NT2/D1 (cell line): Measurements from ENCODE around the gene EIF4G3.
"Not testable (repeated sequence)": the region's sequence is repeated elsewhere in the genome, so short reads cannot be mapped to it uniquely, and the experiment has no call there.

Experiments
- DNase-seq: peaks from one replicate; pipeline ENCODE4 v3.0.0-alpha.2; 2011; ENCODE audit warnings: low read depth, low spot score
- H3K27me3 ChIP-seq: 2 replicates; pipeline ENCODE4 v1.6.0; 2011; ENCODE audit warnings: mild to moderate bottlenecking; ENCODE audit not compliant: insufficient read length, insufficient read depth
- H3K36me3 ChIP-seq: 2 replicates; pipeline ENCODE4 v1.6.1; 2011; ENCODE audit warnings: mild to moderate bottlenecking, low read length, mixed read lengths; ENCODE audit not compliant: insufficient read depth, insufficient read length
- H3K4me1 ChIP-seq: 2 replicates; pipeline ENCODE4 v1.5.1; 2011; ENCODE audit not compliant: insufficient read depth, insufficient read length
- H3K4me3 ChIP-seq: 2 replicates; pipeline ENCODE4 v1.5.1; 2011; ENCODE audit warnings: low read depth; ENCODE audit not compliant: insufficient read length
- H3K9ac ChIP-seq: 2 replicates; pipeline ENCODE4 v1.6.0; 2011; ENCODE audit warnings: low read depth; ENCODE audit not compliant: insufficient read length
- H3K9me3 ChIP-seq: 2 replicates; pipeline ENCODE4 v1.5.1; 2011; ENCODE audit warnings: mild to moderate bottlenecking, low read length; ENCODE audit not compliant: insufficient read depth
- SUZ12 ChIP-seq: IDR thresholded peaks from 2 replicates; pipeline ENCODE4 v1.6.1; 2011; ENCODE audit not compliant: insufficient read length, insufficient read depth; ENCODE audit errors: extremely low read depth
- YY1 ChIP-seq: IDR thresholded peaks from 2 replicates; pipeline ENCODE4 v1.6.1; 2011; ENCODE audit not compliant: insufficient read length, insufficient read depth
- ZNF274 ChIP-seq: IDR thresholded peaks from 2 replicates; pipeline ENCODE4 v1.6.1; 2011; ENCODE audit warnings: mild to moderate bottlenecking, low read depth, low read length

EIF4G3 gene

GRCh38 chr1:21200767-21201166, 24.1 kb upstream of the EIF4G3 start:
- no peaks in the 10 kb centered on the region for H3K4me1 ChIP-seq
- TF ChIP-seq SUZ12 (no peak), ZNF274 (no peak), YY1 (no peak)

GRCh38 chr1:21198929-21199328, 22.2 kb upstream of the EIF4G3 start:
- H3K9me3 ChIP-seq: no peaks in the 10 kb centered on the region
- TF ChIP-seq YY1 (no peak), ZNF274 (no peak), SUZ12 (no peak)
- no peaks in the 10 kb centered on the region for H3K36me3 ChIP-seq
- H3K4me3 ChIP-seq: no peak overlapping the region
- peaks cover 4% of the 10 kb centered on the region for H3K27me3 ChIP-seq
- H3K9ac ChIP-seq: no peak overlapping the region
- no peaks in the 10 kb centered on the region for H3K4me1 ChIP-seq
- DNase-seq: no peak

More at GRCh38 chr1:21200767-21201166, 24.1 kb upstream of the EIF4G3 start:
- DNase-seq: no peak
- H3K9me3 ChIP-seq: no peaks in the 10 kb centered on the region
- no peaks in the 10 kb centered on the region for H3K36me3 ChIP-seq
- H3K9ac ChIP-seq: no peak overlapping the region
- no peak overlapping the region for H3K4me3 ChIP-seq
- no peaks in the 10 kb centered on the region for H3K27me3 ChIP-seq

DNA sequence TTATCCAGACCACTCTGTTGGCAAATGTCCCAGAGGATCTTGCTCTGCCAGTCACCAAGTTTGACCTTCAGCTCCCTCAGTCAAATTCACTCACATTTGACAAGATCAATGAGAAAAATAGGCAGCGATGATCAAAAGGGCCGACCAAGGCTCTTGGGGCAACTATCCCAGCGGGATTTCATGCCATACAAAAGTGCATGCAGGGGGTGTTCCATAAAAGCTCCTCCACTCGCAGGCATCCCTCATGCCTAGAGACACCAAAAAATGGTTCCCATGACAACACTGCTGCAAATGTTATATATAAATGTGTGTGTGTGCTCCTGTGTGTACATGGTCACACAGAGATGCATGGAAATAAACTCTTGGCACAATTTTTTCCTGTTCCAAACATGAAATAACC, 16.2 kb upstream of the EIF4G3 start:
- Histone ChIP-seq H3K9ac (no peak overlapping the region), H3K4me3 (no peak overlapping the region), H3K27me3 (peaks cover 40% of the 10 kb centered on the region), H3K36me3 (no peaks in the 10 kb centered on the region), H3K4me1 (no peaks in the 10 kb centered on the region), H3K9me3 (no peaks in the 10 kb centered on the region)
- TF ChIP-seq ZNF274 (no peak), SUZ12 (no peak), YY1 (no peak)
- no peak for DNase-seq

- DNase-seq: no peak
Measured at GRCh38 chr1:21192284-21192683, 15.6 kb upstream of the EIF4G3 start.

GRCh38 chr1:21190771-21191170, 14.1 kb upstream of the EIF4G3 start:
- not testable (repeated sequence) for H3K36me3 ChIP-seq, DNase-seq, H3K4me3 ChIP-seq, H3K4me1 ChIP-seq, H3K9ac ChIP-seq, H3K9me3 ChIP-seq
- peaks cover 48% of the 10 kb centered on the region for H3K27me3 ChIP-seq

More at GRCh38 chr1:21192284-21192683, 15.6 kb upstream of the EIF4G3 start:
- H3K36me3 ChIP-seq: no peaks in the 10 kb centered on the region
- TF ChIP-seq YY1: no peak
- H3K9me3 ChIP-seq: no peaks in the 10 kb centered on the region
- no peak overlapping the region for H3K4me3 ChIP-seq
- H3K9ac ChIP-seq: no peak overlapping the region
- H3K27me3 ChIP-seq: peaks cover 46% of the 10 kb centered on the region
- H3K4me1 ChIP-seq: no peaks in the 10 kb centered on the region

- TF ChIP-seq SUZ12 (no peak), YY1 (no peak), ZNF274 (no peak)
- H3K4me3 ChIP-seq: no peak overlapping the region
- peaks cover 48% of the 10 kb centered on the region for H3K27me3 ChIP-seq
- no peaks in the 10 kb centered on the region for H3K9me3 ChIP-seq
- no peaks in the 10 kb centered on the region for H3K36me3 ChIP-seq
- DNase-seq: no peak
- H3K4me1 ChIP-seq: no peaks in the 10 kb centered on the region
- no peak overlapping the region for H3K9ac ChIP-seq
Measured at GRCh38 chr1:21189906-21190500, 13.3 kb upstream of the EIF4G3 start.

DNA sequence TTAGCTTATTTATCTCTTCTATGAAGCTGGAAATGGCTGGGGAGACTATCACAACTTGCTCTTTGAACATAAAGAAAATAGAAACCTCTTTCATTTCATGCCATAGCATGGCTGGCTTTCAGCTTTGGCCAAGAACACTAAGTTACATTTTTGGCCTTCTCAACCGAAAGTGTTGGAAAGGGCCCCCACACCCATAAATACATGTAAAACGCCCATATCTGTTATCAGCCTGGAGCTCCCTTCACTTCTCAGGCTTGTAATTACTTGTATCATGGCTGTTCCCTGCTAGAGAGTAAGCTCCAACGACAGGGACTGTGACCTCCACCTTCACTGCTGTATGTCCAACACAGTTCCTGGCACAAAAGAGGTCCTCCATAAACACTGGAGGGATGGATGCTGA, 12.7 kb upstream of the EIF4G3 start:
- TF ChIP-seq ZNF274 (no peak), SUZ12 (no peak), YY1 (no peak)

GRCh38 chr1:21188235-21188634, 11.5 kb upstream of the EIF4G3 start:
- Histone ChIP-seq H3K27me3 (peaks cover 42% of the 10 kb centered on the region), H3K4me3 (no peak overlapping the region), H3K4me1 (no peaks in the 10 kb centered on the region), H3K9me3 (no peaks in the 10 kb centered on the region), H3K9ac (no peak overlapping the region), H3K36me3 (no peaks in the 10 kb centered on the region)
- DNase-seq: no peak
- no peak for TF ChIP-seq ZNF274
- no peak for TF ChIP-seq SUZ12
- no peak for TF ChIP-seq YY1

More for the DNA sequence above, 12.7 kb upstream of the EIF4G3 start:
- Histone ChIP-seq H3K4me3 (no peak overlapping the region), H3K9ac (no peak overlapping the region), H3K9me3 (no peaks in the 10 kb centered on the region), H3K4me1 (no peaks in the 10 kb centered on the region), H3K27me3 (peaks cover 48% of the 10 kb centered on the region), H3K36me3 (no peaks in the 10 kb centered on the region)
- no peak for DNase-seq
